GM18508 (cell line): ENCODE measurements around the gene ZNF646.

ENCODE experiments used
- ATAC-seq: cut with Tn5 transposase; IDR thresholded peaks from one replicate; pipeline ENCODE4 v1.9.1; 2021; ENCODE audit warnings: moderate number of reproducible peaks; ENCODE audit not compliant: insufficient read depth, unreplicated experiment

ZNF646 gene

DNA sequence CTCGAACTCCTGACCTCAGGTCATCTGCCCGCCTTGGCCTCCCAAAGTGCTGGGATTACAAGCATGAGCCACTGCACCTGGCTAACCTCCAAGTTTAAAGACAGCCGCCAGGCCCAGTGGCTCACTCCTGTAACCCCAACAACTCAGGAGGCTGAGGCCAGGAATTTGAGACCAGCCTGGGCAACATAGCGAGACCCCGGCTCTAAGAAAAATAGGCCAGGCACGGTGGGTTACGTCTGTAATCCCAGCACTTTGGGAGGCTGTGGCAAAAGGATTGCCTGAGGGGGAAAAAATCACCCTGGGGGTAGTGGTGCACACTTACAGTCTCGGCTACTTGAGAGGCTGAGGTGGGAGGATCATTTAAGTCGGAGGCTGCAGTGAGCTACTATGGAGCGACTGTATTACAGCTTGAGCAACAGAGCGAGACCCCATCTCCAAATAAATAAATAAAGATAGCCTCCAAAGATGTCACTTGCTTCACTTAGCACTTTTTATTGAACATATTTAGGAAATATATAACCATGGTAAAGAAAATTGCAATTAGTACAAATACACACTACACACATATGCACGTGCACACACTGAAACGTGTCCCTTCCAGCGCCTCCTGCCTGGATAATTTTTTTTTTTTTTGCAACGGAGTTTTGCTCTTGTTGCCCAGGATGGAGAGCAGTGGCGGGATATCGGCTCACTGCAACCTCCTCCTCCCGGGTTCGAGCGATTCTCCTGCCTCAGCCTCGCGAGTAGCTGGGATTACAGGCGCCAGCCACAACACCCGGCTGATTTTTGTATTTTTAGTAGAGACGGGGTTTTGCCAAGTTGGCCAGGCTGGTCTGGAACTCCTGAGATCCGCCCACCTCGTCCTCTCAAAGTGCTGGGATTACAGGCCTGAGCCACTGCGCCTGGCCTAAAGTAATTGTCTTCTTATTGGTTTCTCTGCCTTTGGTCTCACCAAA lies 32.6 kb downstream of the ZNF646 start:
- ATAC-seq, result no peak

DNA sequence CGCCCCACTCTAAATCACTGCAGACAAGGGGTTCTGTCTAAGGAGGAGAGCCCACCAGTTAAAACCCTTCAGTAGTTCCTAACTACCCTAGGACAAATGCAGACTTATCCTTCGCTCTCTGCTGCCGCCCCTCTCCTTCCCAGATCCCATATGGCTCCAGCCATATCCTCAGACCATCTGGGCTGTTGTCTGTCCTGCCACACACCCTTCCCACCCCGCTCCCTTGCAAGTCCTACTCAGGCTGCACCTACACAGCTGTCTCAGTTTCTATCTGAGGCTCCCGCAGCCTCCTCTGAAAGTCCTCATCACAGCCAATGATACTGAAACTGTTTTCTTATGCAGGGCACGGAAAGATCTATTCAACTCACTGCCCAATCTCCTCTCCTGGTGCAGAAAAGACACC lies 33.2 kb downstream of the ZNF646 start:
- peak; percentile 56 for ATAC-seq

DNA sequence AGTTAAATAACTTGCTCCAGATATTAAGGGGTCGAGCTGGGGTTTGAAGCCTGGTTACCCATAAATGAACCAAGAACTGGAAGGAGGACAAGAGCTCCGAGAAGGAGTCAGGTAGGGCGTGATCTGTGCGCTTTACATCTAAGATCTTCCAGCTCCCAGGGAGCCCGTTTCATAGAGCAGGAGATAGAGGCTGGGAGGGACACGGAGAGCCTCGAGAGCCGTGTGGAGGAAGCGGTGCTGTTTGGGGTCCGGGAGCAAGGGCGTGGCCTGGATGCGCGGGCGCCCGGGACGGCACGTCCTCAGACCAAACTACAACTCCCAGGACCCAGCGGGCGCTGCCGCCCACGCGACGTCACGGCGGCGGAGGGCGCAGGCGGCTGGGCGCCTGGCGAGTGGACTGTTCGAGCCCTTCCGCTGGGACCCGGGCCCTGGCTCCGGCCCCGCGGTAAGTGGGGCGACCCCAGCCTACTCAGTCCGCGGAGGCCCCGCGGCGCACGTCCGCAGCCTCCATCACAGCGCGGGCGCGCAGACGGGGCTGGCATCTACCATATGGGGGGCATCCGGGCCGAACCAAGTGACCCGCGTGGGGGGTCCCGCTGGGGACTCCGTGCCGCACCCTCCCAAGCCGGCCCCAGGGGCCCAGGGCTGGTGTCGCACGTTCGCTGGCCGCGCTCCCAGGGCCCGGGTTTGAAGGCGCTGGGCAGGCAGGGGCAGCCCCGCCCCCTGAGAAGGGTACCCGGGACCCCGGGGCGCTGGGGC lies 34.0 kb downstream of the ZNF646 start, which contains the start of gene BCKDK:
TSS of gene BCKDK (plus strand) at position 352 of the 759 bp plus-strand sequence. CDS start 838 bp downstream, outside the sequence.
- ATAC-seq, result peak; percentile 48

DNA sequence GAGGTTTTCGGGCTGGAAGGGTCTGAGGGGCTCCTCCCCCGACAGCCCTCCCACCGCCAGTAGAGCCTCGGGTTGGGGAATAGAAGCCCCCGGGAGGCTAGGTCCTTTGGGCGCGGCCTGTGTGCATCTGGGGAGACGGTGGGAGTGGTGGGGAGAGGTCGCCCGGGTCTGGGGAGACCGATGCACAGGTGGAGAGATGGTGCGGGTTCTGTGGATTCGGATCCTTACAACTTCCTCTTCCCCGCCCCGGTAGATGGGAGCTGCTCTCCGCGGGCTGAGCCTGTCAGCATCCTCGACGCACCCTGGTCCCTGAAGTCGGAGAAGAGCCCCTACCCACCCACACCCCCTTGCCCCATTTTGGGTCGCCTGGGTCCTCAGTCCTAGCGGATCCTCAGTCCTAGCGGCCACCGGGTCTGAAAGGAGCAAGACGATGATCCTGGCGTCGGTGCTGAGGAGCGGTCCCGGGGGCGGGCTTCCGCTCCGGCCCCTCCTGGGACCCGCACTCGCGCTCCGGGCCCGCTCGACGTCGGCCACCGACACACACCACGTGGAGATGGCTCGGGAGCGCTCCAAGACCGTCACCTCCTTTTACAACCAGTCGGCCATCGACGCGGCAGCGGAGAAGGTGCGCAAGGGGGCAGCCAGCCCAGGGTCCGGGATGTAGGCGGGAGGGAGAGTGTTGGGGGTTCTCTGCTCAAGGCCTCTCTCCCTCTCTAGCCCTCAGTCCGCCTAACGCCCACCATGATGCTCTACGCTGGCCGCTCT lies 34.8 kb downstream of the ZNF646 start:
- no peak for ATAC-seq

DNA sequence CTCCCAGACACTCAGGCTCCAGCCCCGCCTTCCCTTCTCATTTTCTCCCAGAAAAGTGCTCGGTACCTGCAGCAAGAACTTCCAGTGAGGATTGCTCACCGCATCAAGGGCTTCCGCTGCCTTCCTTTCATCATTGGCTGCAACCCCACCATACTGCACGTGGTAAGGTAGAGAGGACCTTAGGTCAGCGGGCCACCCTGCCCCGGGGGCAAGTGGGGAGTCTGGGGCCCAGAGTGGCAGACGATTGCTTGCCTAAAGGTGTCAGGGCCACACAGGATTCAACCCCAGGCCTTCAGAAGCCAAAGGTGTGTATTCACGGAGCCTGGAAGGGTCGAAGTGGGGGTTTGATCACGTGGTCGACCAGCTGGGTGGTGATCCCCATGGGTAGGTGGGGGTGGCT lies 35.4 kb downstream of the ZNF646 start:
- no peak for ATAC-seq

DNA sequence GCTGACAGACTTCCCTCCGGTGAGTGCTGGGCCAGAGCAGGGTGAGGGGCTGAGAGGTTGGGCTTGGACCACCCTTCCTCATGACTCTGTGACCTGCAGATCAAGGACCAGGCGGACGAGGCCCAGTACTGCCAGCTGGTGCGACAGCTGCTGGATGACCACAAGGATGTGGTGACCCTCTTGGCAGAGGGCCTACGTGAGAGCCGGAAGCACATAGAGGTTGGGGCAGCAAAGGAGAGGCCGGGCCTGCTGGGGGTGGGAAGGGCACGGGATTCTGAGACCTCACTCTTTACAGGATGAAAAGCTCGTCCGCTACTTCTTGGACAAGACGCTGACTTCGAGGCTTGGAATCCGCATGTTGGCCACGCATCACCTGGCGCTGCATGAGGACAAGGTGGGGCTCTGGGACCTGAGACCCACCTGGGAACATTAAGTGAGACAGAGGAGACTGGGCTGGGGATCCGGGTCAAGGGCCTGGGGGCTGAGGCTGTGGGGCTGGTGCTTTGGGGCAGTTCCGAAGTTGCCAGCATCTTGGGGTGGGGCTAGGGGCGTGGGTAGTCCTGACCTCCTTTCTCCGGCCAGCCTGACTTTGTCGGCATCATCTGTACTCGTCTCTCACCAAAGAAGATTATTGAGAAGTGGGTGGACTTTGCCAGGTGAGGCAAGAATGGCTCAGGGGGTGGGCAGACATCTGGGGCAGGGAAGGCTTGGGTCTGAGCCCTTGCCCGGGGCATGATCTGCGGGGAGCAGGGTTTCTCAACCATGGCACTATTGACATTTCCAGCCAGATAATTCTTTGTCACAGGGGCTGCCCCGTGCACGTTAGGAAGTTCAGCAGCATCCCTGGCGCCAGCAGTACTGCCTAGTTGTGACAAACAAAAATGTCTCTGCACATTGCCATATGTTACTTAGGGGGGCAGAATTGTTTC lies 36.1 kb downstream of the ZNF646 start:
- ATAC-seq, result no peak

DNA sequence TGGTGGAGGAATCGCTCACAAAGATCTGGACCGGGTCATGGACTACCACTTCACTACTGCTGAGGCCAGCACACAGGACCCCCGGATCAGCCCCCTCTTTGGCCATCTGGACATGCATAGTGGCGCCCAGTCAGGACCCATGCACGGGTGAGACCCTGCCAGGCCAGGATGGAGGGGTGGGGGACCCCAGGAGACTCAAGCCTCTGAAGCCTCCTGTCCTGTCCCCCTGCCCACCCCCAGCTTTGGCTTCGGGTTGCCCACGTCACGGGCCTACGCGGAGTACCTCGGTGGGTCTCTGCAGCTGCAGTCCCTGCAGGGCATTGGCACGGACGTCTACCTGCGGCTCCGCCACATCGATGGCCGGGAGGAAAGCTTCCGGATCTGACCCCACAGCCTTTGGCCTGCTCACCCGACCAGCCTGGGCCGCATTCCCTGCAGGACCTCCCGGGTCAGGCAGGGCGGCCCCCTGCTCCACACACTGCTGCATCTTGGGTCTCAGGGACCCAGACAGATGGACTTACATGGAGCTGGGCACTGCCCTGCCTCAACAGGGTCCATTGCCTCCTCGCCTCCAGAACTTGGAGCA lies 37.8 kb downstream of the ZNF646 start:
- no peak for ATAC-seq

DNA sequence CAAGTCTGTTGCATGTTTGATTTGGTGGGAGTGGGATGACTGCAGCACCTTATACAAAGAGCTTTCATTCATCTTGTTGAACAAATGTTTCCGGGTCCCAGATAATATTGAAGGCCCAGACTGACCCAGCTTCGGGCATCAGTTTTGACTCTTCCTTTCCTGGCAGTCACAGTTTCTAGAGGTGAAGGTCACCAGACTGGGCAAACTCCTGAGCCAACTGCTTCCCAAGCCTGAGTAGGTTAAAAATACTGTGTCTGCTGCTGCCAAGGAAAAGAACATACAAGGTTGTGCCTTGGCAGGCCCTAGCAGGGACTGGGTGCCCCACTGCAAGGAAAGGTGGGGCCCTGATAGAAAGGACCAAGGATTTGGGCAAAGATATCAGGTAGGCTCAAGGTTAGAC lies 38.5 kb downstream of the ZNF646 start:
- no peak for ATAC-seq

DNA sequence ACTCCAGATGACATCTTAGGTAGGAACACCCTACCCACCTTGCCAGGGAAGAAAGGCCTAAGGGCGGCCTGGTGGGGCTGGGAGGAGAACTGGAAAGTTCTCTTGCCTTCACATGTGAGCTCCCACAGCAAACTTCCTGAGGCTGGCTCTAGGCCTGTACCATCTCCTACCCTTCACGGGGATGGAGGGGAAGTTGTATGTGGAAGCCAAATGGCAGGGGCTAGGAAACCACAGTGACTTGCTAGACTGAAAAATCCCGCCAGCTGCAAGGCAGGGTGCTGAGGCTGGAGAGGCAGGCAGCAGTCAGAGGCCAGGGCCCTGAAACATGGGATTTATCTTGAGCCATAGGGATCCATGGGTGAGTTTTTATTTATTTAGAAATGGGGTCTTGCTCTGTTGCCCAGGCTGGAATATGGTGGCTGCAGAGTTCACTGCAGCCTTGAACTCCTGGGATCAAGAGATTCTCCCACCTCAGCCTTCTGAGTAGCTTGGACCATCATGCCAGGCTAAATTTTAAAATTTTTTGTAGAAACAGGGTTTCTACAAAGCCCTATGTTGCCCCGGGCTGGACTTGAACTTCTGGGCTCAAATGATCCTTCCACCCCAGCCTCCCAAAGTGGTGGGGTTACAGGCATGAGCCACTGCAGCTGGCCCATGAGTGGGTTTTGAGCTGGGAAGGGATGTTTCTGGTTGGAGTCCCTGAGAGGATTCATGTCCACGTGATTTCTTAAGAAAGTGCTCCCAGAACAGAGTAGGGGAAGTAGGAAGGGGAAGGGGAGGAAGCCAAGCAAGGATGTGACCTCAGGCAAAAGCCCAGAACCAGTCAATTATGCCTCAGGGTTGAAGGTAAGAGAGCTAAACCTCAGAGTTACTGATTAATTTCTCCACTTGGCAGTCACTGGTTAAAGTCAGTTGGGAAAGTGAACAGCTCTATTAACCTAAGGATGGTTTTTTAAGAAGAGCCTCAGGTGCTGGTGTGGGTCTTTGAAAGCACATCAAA lies 39.2 kb downstream of the ZNF646 start:
- no peak for ATAC-seq

DNA sequence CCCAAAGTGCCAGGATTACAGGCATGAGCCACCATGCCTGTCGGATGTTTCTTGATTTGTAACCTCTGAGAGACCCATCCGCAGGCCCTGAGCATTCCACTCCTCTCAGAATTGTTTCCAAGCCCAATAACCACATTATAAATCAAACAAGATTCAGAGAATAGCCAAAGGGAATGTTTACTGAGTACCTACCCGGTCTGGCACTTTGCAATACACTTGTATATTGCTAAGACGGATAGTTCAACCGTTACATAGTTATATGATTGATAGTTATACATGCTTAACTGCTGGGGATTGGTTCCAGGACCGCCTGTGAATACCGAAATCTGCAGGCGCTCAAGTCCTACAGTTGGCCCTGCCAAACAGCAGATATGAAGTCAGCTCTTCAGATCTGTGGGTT lies 40.2 kb downstream of the ZNF646 start:
- ATAC-seq, result no peak

DNA sequence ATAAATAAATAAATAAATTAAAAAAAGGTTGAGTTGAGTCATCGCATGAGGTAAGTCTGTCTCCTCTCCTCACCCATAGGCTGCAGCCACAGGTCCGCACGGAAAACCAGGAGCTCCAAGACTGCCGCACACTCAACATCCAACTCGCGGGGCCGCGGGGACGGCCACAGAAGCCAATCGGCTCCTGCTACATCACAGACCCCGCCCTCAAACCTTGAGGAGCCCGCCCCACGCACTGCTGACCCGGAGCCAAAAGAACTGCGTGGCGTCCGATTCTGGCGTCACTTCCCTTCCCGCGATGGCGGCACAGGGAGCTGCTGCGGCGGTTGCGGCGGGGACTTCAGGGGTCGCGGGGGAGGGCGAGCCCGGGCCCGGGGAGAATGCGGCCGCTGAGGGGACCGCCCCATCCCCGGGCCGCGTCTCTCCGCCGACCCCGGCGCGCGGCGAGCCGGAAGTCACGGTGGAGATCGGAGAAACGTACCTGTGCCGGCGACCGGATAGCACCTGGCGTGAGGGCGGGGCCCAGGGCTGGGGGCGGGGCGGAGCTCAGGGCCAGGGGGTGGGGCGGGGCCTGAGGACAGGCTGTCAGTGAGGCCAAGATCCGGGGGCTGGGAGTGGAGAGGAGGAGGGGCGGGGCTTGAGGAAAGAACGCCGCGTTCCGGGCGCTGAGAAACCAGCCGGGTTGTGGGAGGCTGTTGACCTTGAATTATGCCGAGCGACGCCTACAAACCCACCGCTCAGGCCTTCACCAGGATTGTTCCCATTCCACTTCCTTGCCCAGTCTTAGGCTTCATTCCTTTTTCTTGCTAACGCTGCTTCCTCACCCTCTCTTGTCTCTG lies 43.4 kb downstream of the ZNF646 start, which contains the start of gene KAT8:
TSS of gene KAT8 (plus strand) at position 281 of the 839 bp plus-strand sequence. CDS start at position 299, 18 bp downstream.
- peak; percentile 54 for ATAC-seq

DNA sequence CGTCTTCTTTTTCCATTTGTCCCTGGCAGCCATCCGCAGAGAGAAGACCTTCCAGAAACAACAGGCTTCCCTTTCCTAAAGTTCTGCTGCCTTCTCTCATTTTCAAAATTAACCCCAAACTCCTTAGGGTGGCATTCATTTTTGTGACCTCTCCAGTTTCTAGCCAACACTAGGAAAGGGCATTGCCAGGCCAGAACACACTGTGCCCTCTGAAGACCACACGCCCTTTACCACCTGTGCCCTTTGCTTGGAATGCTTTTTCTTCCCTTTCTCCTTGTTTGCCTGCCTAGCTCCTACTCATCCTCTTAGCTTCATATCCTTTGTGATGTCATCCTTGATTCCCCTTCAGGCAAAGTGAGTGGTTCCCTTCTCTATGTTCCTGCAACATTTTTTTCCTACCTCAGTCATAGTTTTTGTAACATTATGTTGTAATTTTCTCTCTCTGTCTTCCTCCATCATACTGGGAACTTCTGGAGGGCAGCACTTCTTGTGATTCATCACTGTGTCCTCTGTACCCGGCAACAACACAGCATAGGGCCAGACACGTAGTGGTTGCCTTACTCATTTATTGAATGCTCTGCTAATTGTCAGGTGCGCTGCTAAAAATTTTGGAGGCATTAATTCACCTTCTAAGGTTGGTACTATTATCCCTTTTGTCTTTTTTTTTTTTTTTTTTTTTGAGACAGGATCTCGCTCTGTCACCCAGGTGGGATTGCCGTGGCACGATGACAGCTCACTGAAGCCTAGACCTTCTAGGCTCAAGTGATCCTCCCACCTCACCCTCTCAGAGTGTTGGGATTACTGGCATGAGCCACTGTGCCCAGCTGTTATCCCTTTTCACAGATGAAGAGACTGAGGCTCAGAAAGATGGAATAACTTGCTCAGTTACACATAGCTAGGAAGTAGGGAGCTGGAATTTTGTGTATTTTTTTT lies 44.3 kb downstream of the ZNF646 start:
- ATAC-seq, result no peak

DNA sequence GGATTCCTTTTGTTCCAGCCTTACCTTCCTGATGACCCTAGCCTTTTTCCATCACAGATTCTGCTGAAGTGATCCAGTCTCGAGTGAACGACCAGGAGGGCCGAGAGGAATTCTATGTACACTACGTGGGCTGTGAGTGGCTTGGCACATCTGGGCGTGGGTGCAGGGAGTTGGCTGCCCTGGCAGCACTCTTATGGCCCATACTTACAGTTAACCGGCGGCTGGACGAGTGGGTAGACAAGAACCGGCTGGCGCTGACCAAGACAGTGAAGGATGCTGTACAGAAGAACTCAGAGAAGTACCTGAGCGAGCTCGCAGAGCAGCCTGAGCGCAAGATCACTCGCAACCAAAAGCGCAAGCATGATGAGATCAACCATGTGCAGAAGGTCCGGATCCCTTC lies 45.9 kb downstream of the ZNF646 start:
- no peak for ATAC-seq

DNA sequence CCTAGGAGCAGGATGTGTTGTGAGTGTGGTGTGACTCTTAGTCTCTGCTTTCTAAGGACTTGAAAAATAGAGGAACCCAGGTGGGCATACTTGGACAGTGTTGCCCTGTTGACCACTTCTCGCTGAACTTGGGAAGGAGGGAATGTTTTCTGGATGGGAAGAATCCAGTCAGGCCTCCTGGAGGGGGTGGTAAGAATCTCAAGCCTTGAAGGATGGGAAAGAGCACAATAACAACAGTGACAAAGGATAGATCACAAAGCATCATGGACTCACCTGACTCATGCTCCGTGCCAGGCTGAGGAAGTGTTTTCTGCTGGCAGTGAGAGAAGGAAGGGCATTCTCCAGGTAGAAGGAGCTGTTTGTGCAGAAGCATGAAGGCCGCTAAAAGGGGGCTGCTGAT lies 51.6 kb downstream of the ZNF646 start:
- no peak for ATAC-seq

DNA sequence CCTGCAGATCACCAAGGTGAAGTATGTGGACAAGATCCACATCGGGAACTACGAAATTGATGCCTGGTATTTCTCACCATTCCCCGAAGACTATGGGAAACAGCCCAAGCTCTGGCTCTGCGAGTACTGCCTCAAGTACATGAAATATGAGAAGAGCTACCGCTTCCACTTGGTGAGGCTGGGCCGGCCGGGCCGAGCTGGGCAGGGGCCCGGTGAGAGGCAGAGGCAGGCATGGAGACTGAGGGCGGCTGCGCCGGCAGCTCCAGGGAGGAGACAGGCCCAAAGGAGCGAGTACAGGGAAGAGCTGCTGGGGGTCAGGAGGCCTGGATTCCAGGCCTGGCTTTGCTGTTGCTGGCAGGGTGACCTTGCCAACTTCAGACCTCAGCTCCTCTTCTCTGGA lies 53.0 kb downstream of the ZNF646 start:
- no peak for ATAC-seq
